ENCODE measurements around the gene EIF3F.
"Not testable (repeated sequence)": the region's sequence is repeated elsewhere in the genome, so short reads cannot be mapped to it uniquely, and the experiment has no call there.

Gene EIF3F, protein sequence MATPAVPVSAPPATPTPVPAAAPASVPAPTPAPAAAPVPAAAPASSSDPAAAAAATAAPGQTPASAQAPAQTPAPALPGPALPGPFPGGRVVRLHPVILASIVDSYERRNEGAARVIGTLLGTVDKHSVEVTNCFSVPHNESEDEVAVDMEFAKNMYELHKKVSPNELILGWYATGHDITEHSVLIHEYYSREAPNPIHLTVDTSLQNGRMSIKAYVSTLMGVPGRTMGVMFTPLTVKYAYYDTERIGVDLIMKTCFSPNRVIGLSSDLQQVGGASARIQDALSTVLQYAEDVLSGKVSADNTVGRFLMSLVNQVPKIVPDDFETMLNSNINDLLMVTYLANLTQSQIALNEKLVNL

DNA sequence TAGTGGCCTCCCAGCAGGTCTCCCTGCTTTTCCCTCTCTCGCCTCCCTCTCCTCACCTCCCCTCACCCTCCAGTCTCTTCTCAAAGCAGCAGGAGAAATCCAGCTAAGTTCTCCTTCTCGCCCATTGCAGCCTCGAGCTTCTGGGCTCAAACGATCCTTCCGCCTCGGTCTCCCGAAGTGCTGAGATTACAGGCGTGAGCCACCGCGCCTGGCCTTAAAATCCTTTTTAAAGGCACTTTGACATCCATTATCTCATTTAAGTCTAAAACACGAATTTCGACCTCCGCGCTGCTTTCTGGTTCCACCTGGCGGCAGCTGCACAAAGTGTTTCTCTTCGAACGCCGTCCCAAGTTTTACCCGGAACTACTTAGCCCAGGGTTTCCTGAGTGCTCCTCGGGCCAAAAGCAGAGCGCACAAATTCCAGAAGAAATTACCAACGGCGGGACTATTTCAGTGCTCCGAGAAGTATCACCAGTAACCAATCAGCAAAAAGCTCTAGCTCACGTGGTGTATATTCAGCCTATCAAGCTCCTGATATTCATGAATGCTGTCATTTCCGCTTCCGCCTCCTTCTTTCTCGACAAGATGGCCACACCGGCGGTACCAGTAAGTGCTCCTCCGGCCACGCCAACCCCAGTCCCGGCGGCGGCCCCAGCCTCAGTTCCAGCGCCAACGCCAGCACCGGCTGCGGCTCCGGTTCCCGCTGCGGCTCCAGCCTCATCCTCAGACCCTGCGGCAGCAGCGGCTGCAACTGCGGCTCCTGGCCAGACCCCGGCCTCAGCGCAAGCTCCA is at the start of gene EIF3F:
Gene EIF3F, plus strand, starts transcription at position 570 of the 792 bp plus-strand sequence. Its CDS starts 16 bp downstream, at position 586.
- DNase-seq, result peak; percentile 83

DNA sequence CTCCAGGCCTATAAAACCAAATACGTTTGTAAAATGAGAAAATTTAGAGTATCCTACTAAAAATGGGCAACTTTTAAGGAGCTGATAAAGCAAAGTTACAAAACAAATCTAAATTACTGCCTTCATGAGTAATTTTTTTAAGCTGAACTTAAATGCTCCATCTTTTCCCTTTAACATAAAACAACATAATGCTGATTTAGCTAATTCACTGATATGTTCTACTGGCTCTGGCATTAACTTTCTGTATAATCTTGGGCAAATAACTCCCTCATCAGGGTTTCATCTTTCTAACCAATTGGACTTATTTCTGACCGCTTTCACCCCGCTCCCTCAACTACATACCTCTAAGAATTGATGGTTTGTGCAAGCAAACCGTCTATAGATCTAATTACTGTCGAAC is 46.0 kb upstream of the EIF3F start:
- DNase-seq, result no peak

- no peak for DNase-seq
Measured at GRCh38 chr11:7941608-7942007, 45.5 kb upstream of the EIF3F start, which contains the start of gene OR10A3. Gene OR10A3 (minus strand): TSS chr11:7941708. CDS start chr11:7939520, 2,188 bp downstream.

DNA sequence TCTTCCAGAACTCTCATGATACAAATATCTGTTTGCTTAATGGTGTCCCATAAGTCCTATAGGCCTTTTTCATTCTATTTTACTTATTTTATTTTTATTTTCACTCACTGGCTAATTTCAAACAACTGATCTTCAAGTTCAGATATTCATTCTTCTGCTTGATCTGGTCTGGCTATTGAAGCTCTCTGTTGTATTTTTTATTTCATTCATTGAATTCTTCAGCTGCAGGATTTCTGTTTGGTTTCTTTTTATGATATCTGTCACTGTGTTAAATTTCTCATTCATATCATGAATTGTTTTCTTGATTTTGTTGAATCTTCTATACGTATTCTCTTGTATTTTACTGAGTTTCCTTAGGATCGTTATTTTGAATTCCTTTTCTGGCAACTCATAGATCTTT is 43.0 kb upstream of the EIF3F start:
- no peak for DNase-seq

DNA sequence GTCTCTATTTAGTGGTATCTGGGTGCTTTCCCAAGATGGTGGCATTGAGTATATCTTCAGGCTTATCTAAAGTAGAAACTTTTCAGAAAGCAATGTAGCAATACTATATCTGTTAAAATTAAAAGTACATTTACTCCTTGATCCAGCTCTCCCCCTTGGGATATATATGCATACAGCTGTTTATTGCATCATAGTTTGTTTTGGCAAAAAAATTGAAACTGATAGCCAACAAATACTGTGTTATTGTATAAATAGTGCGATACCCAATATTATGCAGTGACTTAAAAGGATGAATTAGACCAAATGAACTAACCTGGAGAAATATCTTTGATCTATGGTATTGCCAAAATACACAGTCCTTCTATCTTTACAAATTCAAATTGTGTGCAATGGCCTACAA is 37.2 kb upstream of the EIF3F start:
- no peak for DNase-seq

- no peak for DNase-seq
Measured at GRCh38 chr11:7955191-7955590, 31.9 kb upstream of the EIF3F start.

DNA sequence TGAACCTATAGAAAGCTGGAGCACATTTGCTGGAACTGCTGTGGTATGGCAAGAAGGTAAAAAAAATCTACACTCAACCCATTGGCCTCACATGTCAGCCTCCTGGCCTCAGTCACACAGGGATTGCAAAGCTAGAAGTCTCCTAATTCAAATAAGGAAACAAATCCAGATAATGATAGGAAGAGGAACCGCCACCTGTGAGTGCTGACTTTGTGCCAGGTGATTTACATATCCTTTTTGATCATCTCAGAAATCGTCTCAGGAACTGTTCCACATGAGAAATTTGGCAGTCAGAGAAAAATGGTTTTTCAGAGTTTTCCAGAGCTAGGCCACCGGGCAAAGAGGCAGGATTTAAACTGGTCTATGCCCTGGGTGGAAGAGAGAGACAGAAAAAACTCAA is 22.9 kb upstream of the EIF3F start:
- no peak for DNase-seq

DNA sequence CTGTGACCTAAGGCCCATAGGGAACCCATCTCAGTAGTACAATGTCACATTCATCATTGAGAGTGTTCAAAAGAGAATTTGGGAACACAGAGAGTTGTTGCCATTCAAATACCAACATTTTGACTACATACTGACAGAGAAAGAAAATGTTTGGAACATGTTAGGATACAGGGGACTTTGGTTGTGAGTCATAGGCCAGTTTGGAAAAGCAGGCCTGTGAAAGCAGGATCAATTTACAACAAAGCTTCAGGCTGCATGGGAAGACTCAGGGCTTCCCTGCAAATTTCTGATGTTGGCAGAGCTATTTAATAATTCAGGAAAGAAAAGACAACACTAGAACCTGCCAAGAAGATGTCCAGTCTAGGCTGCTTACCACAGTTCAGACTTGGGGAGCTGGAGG is 22.3 kb upstream of the EIF3F start:
- no peak for DNase-seq

DNA sequence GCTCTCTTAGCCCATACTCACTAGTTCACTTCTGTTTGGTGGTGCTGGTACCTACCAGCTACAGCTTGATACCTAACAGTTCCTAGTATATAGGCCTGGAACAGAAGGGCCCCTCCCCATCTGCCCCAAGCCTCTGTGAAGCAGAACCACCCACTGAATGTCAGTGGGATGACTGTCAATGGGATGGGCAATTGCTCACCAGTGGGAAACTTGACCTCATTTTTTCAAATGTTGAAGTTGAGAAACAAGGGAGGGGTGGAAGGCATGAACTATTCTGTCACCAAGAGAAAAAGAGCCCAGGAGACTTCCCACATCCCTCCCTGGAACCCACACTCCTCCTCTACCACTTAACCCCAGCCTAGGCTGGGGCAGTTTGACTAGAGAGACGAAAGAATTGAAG is 21.8 kb upstream of the EIF3F start, which contains the start of gene NLRP10:
Gene NLRP10, minus strand, starts transcription at position 62 of the 400 bp plus-strand sequence. CDS start 1,952 bp downstream, outside the sequence.
- DNase-seq, result no peak

DNA sequence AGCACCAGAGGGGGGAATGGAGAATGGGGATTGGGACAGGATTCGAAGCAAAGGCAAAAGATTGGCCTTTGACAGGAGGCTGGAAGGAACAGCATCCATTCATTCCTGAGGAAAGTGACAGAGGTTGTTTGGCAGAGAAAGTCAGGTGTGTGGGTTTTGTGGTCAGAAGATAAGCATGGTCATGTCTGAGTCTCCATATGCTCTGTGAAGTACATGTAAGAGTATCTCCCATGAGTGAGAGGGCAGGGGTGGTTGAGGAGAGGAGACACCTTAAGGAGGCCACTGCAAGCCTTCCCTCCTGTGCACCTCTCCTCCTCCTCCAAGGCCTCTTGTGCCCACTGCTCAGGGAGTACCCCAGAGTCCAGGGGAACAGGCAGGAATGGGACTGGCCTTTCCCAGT is 20.0 kb upstream of the EIF3F start:
- DNase-seq, result no peak

GRCh38 chr11:7967826-7968225 is 19.3 kb upstream of the EIF3F start:
- DNase-seq, result no peak

- no peak for DNase-seq
Measured at GRCh38 chr11:7968686-7969085, 18.5 kb upstream of the EIF3F start.

DNA sequence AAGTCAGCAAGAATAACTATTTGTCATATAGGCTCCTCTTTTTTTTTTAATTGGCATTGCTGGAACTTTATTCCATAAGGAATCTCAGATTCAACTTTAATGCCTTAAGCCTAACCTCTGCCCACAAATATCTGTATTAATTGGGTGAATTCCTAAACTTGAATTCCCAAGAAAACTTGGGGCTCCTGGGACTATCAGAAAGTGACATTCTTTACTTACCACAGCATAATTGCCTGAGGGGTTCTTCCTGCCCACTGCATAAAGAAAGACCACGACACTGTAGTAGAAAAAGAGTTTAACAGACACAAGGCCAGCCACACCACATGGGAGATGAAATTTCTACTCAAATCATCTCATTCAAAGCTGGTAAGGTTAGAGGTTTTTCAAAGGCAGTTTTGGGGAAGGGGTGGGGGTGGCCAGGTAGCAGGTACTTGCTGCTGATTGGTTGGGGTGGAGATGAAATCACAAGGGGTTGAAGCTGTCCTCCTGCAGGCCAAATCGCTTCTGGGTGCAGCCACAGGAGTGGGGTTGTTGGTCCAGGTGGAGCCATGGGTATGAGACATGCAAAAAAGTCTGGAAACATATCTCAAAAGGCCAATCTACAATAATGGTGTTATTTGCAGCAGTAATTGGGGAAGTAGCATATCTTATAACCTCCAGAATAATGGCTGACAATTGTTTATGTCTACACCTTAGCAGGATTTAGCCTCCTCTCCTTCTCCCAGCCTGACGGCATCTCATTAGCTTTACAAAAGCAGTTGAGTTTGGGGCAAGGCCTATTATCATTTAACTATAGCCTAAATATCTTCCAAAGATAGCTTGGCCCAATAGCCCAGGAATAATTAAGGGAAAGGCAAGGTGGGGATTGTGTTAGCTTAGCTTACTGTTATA is 17.1 kb upstream of the EIF3F start:
- no peak for DNase-seq

- DNase-seq, result no peak
Measured at GRCh38 chr11:7971846-7972245, 15.3 kb upstream of the EIF3F start.

DNA sequence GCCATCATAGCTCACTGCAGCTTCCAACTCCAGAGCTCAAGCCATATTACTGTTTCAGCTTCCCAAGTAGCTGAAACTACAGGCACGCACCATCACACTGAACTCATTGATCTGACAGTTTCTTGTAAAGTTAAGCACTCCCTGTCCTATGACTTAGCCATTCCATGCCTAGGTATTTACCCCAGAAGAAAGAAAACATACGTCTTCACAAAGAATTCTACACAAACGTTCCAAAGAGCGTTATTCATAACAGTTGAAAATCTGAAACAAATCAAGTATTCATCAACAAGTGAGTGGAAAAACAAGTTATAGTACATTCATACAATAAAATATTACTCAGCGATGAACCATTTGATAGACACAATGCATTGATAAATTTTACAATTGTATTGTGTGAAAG is 14.1 kb upstream of the EIF3F start:
- no peak for DNase-seq

GRCh38 chr11:7974668-7975067 is 12.5 kb upstream of the EIF3F start:
- DNase-seq, result no peak

DNA sequence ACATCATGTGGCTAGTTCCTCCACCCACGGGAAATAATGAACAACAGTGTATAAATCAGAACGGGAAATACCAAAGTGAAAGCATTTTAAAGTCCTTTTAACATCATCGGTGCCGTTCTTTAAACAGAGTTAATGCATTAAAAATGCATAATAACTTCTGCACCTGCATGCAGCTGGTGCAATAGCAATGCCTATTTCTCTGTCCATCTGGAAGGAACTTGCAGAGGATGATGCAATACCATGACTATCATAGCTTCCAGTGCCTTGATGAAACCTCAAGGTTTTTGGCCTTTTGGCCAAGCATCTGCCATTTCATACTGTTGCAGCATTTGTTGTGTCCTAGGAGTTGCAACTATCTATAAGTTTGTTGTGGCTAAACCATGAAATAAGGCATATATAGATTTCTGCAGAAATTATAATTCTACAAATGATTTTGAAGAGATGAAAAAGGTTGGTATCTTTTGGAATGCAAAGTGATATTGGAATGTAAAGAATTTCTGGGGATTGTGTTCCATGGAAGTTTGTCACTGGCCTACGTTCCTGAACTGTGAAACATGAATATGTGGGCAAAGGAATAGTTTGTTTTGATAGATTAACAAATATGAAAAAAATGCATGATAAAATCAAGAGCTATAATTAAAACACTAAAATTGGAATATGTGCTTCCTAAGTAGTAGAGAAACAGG is 9.8 kb upstream of the EIF3F start:
- DNase-seq, result no peak

DNA sequence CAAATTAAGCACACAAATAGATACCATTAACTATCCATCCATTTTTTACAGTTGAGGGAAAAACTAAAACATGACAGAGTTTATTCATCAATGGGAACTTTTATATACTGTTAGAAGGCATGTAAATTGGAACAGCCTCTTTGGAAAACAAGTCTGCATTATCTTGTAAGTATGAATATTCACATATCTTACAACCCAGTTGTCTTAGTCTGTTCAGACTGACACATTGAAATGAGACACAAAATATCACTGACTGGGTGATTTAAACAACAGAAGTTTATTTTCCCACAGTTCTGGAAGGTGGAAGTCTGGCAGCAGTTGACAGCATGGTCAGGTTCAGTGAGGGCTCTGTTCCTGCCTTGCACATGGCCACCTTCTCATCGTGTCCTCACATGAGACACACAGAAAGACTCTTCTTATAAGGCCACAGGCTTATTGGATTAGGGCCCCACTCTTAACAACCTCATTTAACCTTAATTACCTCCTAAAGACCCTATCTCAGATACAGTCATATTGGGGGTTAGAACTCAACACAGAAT is 5.4 kb upstream of the EIF3F start:
- DNase-seq, result no peak

GRCh38 chr11:7982582-7983119 is 4.5 kb upstream of the EIF3F start:
- DNase-seq, result no peak

DNA sequence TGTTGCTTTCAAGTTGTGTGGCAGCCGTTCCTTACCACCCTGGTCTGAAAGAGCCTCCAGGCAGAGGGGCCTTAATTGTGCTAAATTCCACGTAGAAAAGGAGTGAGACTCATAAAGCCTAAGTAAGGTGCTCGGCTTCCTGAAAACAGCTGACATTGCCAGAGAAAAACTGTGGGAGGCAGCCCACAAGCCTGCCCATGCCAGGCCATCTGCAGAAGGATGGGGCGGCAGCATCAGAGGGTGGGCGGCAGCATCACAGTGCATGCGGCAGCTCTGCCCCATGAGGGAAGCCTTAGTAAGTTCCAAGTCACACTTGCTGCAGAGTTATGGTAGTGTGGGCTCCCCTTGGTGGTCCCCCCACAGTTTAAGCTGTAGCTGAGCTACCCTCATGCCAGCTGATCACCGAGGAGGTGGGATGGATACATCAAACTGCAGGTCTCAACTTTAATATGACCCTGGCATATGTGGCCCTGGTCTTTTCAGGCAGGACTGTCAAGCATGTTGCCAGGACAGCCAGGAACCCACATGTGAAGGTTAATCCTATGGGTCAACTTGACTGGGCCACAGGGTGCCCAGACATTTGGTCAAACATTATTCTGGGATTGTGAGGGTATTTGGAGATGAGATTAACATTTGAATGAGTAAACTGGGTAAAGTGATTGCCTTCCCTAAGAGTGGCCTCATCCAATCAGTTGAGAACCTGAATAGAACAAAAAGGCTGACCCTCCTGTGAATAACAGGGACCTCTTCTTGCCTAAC is 3.1 kb upstream of the EIF3F start:
- no peak for DNase-seq

GRCh38 chr11:7987560-7987883 is 385 bp downstream of the EIF3F start:
- DNase-seq, result not testable (repeated sequence)
